Cardiac muscle cell (in vitro differentiated cells and primary cell): ENCODE results near the gene BRMS1. TPM values are rescaled to one million over a fixed set of nuclear protein-coding genes. Genes with fewer than 3 reads are reported as not detected.
"Not testable (repeated sequence)": the region's sequence is repeated elsewhere in the genome, so short reads cannot be mapped to it uniquely, and the experiment has no call there.

Experiments
- DNase-seq, 2 donors: peaks; one replicate each; pipeline versions ENCODE4 v3.0.0 to v3.0.0-alpha.2; 2010 to 2017; ENCODE audit warnings: low read depth in 1 of 2, low spot score in 1 of 2
- H3K27ac ChIP-seq: fragments of 200-600 bp; sonication (generic); 2 replicates; pipeline ENCODE4 v1.5.1; 2016
- H3K27me3 ChIP-seq: fragments of 200-600 bp; sonication (generic); 2 replicates; pipeline ENCODE4 v1.6.0; 2016; ENCODE audit warnings: control low read depth
- H3K36me3 ChIP-seq: fragments of 200-600 bp; sonication (generic); 2 replicates; pipeline ENCODE4 v1.5.1; 2016; ENCODE audit warnings: control low read depth
- H3K4me1 ChIP-seq: fragments of 200-600 bp; sonication (generic); 2 replicates; pipeline ENCODE4 v1.8.1; 2017; ENCODE audit warnings: low read depth, mild to moderate bottlenecking, mixed run types
- H3K4me3 ChIP-seq: fragments of 200-600 bp; sonication (generic); 2 replicates; pipeline ENCODE4 v1.5.1; 2016; ENCODE audit warnings: mild to moderate bottlenecking
- H3K9me3 ChIP-seq: fragments of 200-600 bp; sonication (generic); 2 replicates; pipeline ENCODE4 v1.5.1; 2017; ENCODE audit warnings: low read depth, mild to moderate bottlenecking, control low read depth
- polyA plus RNA-seq: library from polyadenylated mRNA; unstranded; fragments of >200 nt; fragmentation: Nextera tagmentation; extraction: Ambion mirVana; gene quantifications from 2 replicates; pipeline ENCODE4 v1.2.1, GENCODE V29; 2016
- total RNA-seq: library from RNA; depleted of rRNA; stranded (reverse); fragments of >200 nt; gene quantifications from 2 replicates; pipeline ENCODE4 v1.2.3, GENCODE V29; 2016
- TF ChIP-seq, protein P1 (sequence below): IDR thresholded peaks from 2 replicates; pipeline ENCODE4 v1.5.1; 2012; ENCODE audit warnings: low read depth, mild to moderate bottlenecking, low read length

BRMS1 gene
- total and polyA plus RNA-seq, 2 experiments from 2014 or later = 33.2 to 33.8 TPM

DNA sequence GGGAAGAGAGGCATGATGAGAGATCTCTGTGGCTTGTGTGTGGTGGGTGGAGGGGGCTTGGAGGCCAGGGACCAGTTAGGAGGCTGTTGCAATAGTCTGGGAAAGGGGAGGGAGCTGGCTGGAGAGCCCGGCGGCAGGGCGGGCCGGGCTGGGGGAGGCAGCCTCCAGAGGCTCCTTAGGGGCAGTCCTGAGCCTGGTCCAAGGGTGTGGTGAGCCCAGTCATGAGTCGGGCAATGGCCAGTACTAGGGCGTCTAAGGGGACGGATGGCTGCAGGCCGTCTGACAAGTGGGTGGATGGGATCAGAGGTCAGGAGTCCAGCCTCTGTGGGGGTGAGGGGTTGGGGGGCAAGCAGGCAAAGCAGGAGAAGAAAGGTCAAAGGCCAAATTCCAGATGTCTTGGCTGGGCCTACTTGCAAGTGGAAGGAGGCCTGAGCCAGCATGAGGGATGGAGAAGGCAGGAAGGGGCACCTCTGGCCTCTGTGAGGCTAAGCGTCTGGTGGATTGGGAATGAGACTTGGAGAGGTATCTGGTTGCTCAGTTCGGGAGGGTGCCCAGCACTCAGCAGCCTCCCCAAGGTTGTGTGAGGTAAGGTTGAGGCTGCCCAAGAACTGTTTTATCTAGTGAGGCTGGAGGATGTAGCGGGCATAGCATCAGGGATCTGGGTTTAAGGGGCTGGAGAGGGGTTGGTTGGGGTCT lies 22.0 kb downstream of the BRMS1 start:
- Histone ChIP-seq H3K4me1 (peaks cover 13% of the 10 kb centered on the region), H3K36me3 (no peaks in the 10 kb centered on the region), H3K9me3 (no peaks in the 10 kb centered on the region), H3K27ac (no peak overlapping the region), H3K4me3 (no peak overlapping the region), H3K27me3 (no peaks in the 10 kb centered on the region)
- TF ChIP-seq, protein P1, sequence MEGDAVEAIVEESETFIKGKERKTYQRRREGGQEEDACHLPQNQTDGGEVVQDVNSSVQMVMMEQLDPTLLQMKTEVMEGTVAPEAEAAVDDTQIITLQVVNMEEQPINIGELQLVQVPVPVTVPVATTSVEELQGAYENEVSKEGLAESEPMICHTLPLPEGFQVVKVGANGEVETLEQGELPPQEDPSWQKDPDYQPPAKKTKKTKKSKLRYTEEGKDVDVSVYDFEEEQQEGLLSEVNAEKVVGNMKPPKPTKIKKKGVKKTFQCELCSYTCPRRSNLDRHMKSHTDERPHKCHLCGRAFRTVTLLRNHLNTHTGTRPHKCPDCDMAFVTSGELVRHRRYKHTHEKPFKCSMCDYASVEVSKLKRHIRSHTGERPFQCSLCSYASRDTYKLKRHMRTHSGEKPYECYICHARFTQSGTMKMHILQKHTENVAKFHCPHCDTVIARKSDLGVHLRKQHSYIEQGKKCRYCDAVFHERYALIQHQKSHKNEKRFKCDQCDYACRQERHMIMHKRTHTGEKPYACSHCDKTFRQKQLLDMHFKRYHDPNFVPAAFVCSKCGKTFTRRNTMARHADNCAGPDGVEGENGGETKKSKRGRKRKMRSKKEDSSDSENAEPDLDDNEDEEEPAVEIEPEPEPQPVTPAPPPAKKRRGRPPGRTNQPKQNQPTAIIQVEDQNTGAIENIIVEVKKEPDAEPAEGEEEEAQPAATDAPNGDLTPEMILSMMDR = no peak
- DNase-seq = peak in 1 of 2 donors; percentile 83

DNA sequence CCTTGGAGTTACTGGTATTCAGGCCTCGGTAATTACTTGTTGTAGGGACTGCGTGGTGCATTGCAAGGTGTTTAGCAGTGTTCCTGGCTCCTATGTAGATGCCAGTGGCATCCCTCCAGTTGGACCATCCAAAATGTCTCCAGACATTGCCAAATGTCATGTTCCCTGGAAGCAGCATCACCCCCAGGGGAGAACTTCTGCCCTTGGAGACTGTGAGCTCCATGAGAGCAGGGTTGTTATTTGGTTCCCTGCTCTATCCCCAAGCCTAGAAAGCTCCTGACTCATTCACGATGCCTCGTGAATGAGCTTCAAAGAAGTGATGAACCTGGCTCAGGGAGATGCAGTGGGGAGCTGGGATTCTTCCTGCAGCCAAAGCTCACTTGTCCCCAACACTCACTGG lies 23.3 kb downstream of the BRMS1 start:
- Histone ChIP-seq H3K9me3 (no peaks in the 10 kb centered on the region), H3K27me3 (no peaks in the 10 kb centered on the region), H3K36me3 (no peaks in the 10 kb centered on the region), H3K27ac (no peak overlapping the region), H3K4me3 (no peak overlapping the region), H3K4me1 (peaks cover 20% of the 10 kb centered on the region)
- TF ChIP-seq, protein P1 = no peak
- no peak for DNase-seq

DNA sequence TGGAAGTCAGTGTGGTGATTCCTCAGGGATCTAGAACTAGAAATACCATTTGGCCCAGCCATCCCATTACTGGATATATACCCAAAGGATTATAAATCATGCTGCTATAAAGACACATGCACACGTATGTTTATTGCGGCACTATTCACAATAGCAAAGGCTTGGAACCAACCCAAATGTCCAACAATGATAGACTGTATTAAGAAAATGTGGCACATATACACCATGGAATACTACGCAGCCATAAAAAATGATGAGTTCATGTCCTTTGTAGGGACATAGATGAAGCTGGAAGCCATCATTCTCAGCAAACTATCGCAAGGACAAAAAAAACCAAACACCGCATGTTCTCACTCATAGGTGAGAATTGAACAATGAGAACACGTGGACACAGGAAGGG lies 24.2 kb downstream of the BRMS1 start:
- H3K27ac ChIP-seq, H3K9me3 ChIP-seq, H3K27me3 ChIP-seq, H3K4me3 ChIP-seq, DNase-seq, H3K36me3 ChIP-seq: not testable (repeated sequence)
- peaks cover 16% of the 10 kb centered on the region for H3K4me1 ChIP-seq

DNA sequence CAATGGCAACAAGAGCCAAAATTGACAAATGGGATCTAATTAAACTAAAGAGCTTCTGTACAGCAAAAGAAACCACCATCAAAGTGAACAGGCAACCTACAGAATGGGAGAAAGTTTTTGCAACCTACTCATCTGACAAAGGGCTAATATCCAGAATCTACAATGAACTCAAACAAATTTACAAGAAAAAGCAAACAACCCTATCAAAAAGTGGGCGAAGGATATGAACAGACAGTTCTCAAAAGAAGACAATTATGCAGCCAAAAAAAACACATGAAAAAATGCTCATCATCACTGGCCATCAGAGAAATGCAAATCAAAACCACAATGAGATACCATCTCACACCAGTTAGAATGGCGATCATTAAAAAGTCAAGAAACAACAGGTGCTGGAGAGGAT lies 24.6 kb downstream of the BRMS1 start:
- H3K36me3 ChIP-seq, H3K9me3 ChIP-seq, DNase-seq, H3K27ac ChIP-seq, H3K4me3 ChIP-seq, H3K27me3 ChIP-seq: not testable (repeated sequence)
- peaks cover 16% of the 10 kb centered on the region for H3K4me1 ChIP-seq

DNA sequence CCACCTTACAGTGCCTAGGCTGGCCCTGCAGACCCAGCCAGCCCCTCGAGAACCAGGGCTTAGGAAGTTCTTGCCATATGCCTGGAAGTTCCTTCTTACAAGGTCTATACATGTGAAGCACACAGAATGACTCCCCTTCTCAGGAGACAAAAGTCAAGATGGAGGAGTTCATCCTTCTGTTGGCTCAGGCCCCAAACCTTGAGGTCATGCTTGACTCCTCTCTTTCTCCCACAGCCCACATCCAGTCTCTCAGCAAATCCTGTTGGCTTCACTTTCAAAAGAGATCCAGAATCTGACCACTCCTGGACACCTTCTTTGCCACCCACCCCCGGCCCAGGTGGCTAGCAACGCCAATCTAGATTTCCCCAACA lies 26.3 kb downstream of the BRMS1 start:
- H3K27me3 ChIP-seq = no peaks in the 10 kb centered on the region
- H3K9me3 ChIP-seq = no peaks in the 10 kb centered on the region
- no peak overlapping the region for H3K27ac ChIP-seq
- no peak for DNase-seq
- no peak overlapping the region for H3K4me3 ChIP-seq
- no peaks in the 10 kb centered on the region for H3K36me3 ChIP-seq
- H3K4me1 ChIP-seq = peaks cover 24% of the 10 kb centered on the region
- TF ChIP-seq, protein P1 = no peak

DNA sequence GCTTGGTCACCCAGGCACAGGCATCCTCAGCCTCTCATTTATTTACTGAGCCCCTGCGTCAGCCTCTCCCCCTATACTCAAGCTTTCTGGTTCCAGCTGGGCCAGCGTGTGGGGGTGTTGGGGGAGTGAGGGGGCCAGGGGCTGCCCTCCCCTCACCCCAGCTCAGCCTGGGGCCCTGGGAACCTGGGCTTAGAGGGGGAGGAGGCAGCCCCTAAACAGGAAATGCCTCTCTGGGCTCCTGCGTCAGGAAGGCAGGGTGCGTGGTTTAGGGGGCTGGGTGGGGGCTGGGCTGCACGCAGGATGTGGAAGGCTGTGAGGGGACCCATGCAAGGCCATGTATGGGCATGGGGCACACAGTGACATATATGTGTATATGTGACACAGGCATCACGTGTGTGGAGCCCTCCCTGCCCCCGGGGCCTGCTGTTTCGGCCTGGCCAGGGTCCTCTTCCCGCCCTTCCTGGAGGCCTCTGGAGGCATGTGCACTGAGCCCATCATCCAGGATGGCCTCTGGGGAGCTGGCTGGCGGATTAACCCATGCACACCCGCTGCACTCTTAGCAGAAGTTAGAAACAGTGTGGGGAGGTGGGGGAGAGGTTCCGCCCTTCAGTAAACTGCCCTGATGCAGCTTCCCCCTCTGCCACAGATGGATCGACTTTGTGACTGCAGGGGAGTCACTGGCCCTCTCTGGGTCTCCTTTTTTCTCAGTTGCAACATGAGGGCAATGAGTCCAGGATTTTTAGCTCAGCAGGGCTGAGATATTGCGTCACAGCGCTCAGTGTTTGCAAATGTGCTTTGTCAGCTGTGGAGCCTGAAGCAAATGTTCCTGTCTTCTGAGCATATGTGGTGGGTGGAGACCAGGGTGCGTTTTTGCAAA lies 26.9 kb downstream of the BRMS1 start:
- no peaks in the 10 kb centered on the region for H3K9me3 ChIP-seq
- no peaks in the 10 kb centered on the region for H3K36me3 ChIP-seq
- peaks cover 24% of the 10 kb centered on the region for H3K4me1 ChIP-seq
- TF ChIP-seq, protein P1 = no peak
- peak overlapping the region; percentile 77 for H3K27ac ChIP-seq
- H3K4me3 ChIP-seq = no peak overlapping the region
- DNase-seq = peak in 1 of 2 donors; percentile 97
- H3K27me3 ChIP-seq = no peaks in the 10 kb centered on the region
